Lower lobe of right lung (tissue), 2 donors: Measurements from ENCODE around the gene MEIS1. TPM values are rescaled to one million over a fixed set of nuclear protein-coding genes. Genes with fewer than 3 reads are reported as not detected.

Experiments used
- ATAC-seq, 2 donors: fragments of 200-7000 bp; cut with Tn5 transposase; one replicate each; pipeline ENCODE4 v1.9.1; 2020 to 2022; ENCODE audit warnings: mild to moderate bottlenecking in 2 of 2, moderate library complexity in 2 of 2
- DNase-seq: peaks from one replicate; pipeline ENCODE4 v3.0.0-alpha.2; 2020
- H3K27ac ChIP-seq: fragments of 200-600 bp; one replicate; pipeline ENCODE4 v1.8.0; 2022
- H3K27me3 ChIP-seq: fragments of 200-600 bp; one replicate; pipeline ENCODE4 v1.8.0; 2022; ENCODE audit warnings: low read depth
- H3K36me3 ChIP-seq: fragments of 200-600 bp; one replicate; pipeline ENCODE4 v1.8.0; 2022; ENCODE audit warnings: mild to moderate bottlenecking
- H3K4me1 ChIP-seq: fragments of 200-600 bp; one replicate; pipeline ENCODE4 v1.8.0; 2022
- H3K4me3 ChIP-seq: fragments of 200-600 bp; one replicate; pipeline ENCODE4 v1.8.0; 2022; ENCODE audit warnings: mild to moderate bottlenecking
- H3K9me3 ChIP-seq: fragments of 200-600 bp; one replicate; pipeline ENCODE4 v1.8.0; 2022
- intact Hi-C: fragments of 100-400 bp; cut with DNase I; formaldehyde crosslinking; loops from one replicate; pipeline ENCODE4 v1.11.0; 2022
- total RNA-seq: library from RNA; stranded (reverse); fragmentation: NEBNext Ultra II Directional; extraction: Animal tissue kit (Norgen Biotek cat#: 25700); gene quantifications from one replicate; pipeline ENCODE4 v1.2.1, GENCODE V29; 2021
- TF ChIP-seq, protein P1 (sequence below): fragments of 200-600 bp; IDR thresholded peaks from one replicate; pipeline ENCODE4 v1.8.0; 2022; ENCODE audit warnings: antibody characterized with exemption, mild to moderate bottlenecking
- donor health status: DM: no; HTN: yes; CAD: no; lungs with severe emphysema.

The MEIS1 gene
- total RNA-seq, 1 donor from 2014 or later: 54.7 TPM

DNA sequence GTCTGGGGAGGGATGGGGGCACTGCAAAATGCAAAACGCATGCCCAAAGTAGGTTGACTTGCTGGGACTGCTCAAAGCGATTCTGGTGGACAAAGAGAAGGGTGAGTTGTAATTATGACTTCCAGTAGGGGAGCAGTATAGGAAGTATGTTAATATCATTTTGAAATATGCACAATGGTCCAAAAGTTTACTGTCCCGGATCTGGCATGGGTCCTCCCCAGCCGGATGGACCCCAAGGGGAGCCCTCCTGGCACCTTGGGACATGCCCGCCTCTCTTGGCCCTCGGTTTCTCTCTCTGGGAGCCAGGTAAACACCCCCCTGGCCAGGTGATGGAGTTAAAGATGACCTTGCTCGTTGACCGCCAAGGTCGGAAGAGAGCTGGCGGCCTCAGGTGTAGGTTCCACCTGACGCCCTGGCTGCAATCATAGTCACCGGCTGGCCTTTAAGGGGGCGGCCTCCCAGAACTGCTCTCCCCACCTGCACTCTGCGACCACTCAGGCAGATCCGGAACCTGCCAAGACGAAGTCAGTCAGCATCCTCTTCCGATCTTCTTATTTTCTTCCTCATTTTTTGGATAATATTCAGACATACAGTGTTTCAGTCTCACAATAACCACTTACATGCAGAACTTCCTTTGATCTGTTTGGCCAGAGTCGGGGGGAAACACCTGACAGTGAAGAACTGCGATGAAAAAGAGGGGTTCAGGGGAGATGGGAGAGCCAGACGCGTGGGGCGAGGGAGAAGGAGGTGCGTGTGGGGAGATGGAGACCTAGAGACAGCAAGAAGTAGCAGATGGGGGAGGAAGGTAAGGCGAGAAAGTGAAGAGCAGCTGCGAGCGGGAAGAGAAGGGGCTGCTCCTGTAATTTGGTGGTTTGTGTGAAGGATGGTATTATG is 148.3 kb downstream of the MEIS1 start:
- H3K36me3 ChIP-seq: no peaks in the 10 kb centered on the region
- H3K9me3 ChIP-seq: no peaks in the 10 kb centered on the region
- peaks cover 58% of the 10 kb centered on the region for H3K27me3 ChIP-seq
- no peaks in the 10 kb centered on the region for H3K4me1 ChIP-seq
- intact Hi-C loops: no loop called here
- ATAC-seq (peak in 1 of 2 donors; percentile 27), DNase-seq (no peak)
- H3K27ac ChIP-seq: peak overlapping the region; percentile 89
- H3K4me3 ChIP-seq: peak overlapping the region; percentile 47
- TF ChIP-seq, protein P1, sequence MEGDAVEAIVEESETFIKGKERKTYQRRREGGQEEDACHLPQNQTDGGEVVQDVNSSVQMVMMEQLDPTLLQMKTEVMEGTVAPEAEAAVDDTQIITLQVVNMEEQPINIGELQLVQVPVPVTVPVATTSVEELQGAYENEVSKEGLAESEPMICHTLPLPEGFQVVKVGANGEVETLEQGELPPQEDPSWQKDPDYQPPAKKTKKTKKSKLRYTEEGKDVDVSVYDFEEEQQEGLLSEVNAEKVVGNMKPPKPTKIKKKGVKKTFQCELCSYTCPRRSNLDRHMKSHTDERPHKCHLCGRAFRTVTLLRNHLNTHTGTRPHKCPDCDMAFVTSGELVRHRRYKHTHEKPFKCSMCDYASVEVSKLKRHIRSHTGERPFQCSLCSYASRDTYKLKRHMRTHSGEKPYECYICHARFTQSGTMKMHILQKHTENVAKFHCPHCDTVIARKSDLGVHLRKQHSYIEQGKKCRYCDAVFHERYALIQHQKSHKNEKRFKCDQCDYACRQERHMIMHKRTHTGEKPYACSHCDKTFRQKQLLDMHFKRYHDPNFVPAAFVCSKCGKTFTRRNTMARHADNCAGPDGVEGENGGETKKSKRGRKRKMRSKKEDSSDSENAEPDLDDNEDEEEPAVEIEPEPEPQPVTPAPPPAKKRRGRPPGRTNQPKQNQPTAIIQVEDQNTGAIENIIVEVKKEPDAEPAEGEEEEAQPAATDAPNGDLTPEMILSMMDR: no peak

- peak overlapping the region; percentile 47 for H3K4me3 ChIP-seq
- H3K27me3 ChIP-seq: peaks cover 52% of the 10 kb centered on the region
- no peaks in the 10 kb centered on the region for H3K36me3 ChIP-seq
- no peak for ATAC-seq
- peak overlapping the region; percentile 89 for H3K27ac ChIP-seq
- TF ChIP-seq, protein P1: no peak
- no peak for DNase-seq
- H3K4me1 ChIP-seq: no peaks in the 10 kb centered on the region
- intact Hi-C loops: no loop called here
- no peaks in the 10 kb centered on the region for H3K9me3 ChIP-seq
These were observed 149.0 kb downstream of the MEIS1 start for GRCh38 chr2:66583881-66584280.

DNA sequence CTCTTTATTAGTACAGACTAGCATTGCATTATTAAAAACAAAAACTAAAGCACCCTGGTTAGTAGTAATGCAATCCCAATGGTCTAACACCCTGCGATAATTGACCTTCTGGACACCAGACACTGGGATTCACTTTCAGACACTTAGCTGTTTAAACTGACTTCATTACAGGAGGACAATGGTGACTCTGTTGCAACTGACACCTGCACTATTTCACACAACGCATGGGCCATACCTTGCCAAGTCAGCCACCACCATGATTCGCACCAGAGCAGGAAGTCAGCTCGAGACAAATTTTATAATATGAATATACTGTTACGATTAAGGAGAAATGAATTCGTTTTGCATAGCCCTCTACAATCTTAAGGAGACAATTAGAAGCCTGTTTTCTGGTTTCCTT is 150.7 kb downstream of the MEIS1 start:
- no peak for ATAC-seq
- intact Hi-C loops: no loop called here
- H3K4me1 ChIP-seq: no peaks in the 10 kb centered on the region
- no peaks in the 10 kb centered on the region for H3K36me3 ChIP-seq
- H3K4me3 ChIP-seq: no peak overlapping the region
- TF ChIP-seq, protein P1: no peak
- no peaks in the 10 kb centered on the region for H3K9me3 ChIP-seq
- H3K27me3 ChIP-seq: peaks cover 36% of the 10 kb centered on the region
- no peak overlapping the region for H3K27ac ChIP-seq
- no peak for DNase-seq

DNA sequence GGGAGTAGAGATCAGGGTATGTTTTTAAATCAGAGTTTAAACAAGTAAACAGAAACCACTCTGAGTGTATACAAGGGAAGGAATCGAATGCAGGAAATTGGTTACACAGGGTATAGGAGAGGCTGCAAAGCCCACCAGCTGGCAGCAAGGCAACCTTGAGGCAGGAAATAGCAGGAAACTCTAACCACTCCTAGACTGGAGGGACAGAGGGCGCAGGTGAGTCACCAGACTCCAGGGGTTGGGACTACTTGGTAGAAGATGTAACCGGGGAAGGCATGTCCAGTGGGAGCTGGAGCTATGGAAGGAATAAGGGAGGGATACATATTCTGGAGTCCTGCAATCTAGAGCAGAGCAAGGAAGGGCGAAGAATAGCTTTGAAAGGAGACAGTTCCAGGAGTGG is 152.3 kb downstream of the MEIS1 start:
- DNase-seq: no peak
- Histone ChIP-seq H3K27me3 (peaks cover 21% of the 10 kb centered on the region), H3K27ac (no peak overlapping the region), H3K4me1 (no peaks in the 10 kb centered on the region), H3K4me3 (no peak overlapping the region), H3K36me3 (no peaks in the 10 kb centered on the region), H3K9me3 (no peaks in the 10 kb centered on the region)
- intact Hi-C loops: no loop called here
- ATAC-seq: peak in 1 of 2 donors; percentile 47
- TF ChIP-seq, protein P1: no peak

DNA sequence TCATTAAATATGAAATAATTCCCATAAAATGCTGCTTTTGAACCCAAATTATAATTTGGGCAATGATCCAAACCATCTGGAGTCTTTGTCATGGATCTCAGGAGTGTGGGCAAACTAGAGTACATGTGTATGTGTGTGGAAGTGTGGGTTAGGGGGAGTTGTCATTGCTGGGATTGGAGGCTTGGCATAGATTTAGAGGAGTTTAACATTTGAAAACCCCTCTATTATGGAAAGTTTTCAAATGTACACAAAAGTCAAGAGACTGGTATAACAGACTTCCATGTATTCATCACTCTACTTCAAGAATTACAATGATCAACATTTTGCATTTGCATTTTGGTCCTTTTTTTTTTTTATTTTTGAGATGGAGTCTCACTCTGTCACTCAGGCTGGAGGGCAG is 159.1 kb downstream of the MEIS1 start:
- no peaks in the 10 kb centered on the region for H3K27me3 ChIP-seq
- H3K4me1 ChIP-seq: no peaks in the 10 kb centered on the region
- H3K36me3 ChIP-seq: no peaks in the 10 kb centered on the region
- no peak for DNase-seq
- H3K27ac ChIP-seq: no peak overlapping the region
- intact Hi-C loops: no loop called here
- TF ChIP-seq, protein P1: no peak
- ATAC-seq: no peak
- H3K9me3 ChIP-seq: no peaks in the 10 kb centered on the region
- H3K4me3 ChIP-seq: no peak overlapping the region
